Measurements from ENCODE around the gene NIN.
"Not testable (repeated sequence)": the region's sequence is repeated elsewhere in the genome, so short reads cannot be mapped to it uniquely, and the experiment has no call there.

Gene NIN

GRCh38 chr14:50819303-50819702 lies 11.7 kb downstream of the NIN start:
- DNase-seq: not testable (repeated sequence)

GRCh38 chr14:50816395-50817047 lies 14.4 kb downstream of the NIN start:
- peak; percentile 30 for DNase-seq

DNA sequence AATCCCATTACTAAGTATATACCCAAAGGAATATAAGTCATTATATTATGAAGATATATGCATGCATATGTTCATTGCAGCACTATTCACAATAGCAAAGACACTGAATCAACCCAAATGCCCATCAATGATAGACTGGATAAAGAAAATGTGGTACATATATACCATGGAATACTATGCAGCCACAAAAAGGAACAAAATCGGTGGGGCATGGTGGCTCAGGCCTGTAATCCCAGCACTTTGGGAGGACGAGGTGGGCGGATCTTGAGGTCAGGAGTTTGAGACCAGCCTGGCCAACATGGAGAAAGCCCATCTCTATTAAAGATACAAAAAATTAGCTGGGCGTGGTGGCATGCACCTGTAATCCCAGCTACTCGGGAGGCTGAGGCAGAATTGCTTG lies 15.4 kb downstream of the NIN start:
- DNase-seq: not testable (repeated sequence)

GRCh38 chr14:50815058-50815457 lies 15.9 kb downstream of the NIN start:
- DNase-seq: not testable (repeated sequence)

GRCh38 chr14:50814161-50814560 lies 16.8 kb downstream of the NIN start:
- no peak for DNase-seq

- DNase-seq: peak; percentile 78
Measured at GRCh38 chr14:50813544-50813863, 17.5 kb downstream of the NIN start.

GRCh38 chr14:50812856-50813543 lies 18.0 kb downstream of the NIN start:
- DNase-seq: no peak

DNA sequence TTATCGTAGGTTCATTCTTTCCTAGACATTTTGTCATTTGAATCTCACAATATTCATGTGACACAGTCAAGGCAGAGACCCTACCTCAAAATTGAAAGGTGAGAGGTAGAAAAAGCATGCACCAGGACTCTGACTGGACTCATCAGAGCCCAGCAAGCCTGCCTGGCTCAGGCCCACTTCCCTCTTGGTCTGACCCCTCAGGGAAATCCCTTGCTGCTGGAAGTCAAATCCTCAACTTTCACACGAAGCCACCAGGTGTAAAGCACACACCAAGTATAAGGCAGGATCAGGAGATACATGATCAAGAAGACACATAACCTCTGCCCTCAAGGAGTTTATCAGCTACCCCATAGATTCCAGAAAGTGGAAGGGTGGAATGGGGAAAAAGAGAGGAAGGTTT lies 18.8 kb downstream of the NIN start:
- DNase-seq: no peak

DNA sequence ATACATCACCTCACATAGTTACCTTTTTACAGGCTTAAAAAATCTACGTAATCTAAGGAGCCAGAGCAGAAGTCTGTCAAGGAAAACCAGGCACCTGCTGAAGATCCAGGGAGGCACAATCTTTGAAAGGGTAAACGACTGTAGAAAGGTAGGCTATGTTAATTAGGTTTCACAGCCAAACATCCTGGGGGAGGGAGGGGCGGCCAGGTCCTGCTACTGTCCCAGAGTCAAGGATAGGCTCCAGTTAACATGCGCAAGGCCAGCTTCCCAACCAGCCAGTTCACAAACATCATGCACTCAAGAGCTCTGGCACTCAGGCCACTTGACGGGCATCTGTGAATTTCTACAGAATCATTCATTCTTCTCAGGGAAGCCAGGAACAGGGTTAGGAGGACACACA lies 22.9 kb downstream of the NIN start:
- DNase-seq: no peak

DNA sequence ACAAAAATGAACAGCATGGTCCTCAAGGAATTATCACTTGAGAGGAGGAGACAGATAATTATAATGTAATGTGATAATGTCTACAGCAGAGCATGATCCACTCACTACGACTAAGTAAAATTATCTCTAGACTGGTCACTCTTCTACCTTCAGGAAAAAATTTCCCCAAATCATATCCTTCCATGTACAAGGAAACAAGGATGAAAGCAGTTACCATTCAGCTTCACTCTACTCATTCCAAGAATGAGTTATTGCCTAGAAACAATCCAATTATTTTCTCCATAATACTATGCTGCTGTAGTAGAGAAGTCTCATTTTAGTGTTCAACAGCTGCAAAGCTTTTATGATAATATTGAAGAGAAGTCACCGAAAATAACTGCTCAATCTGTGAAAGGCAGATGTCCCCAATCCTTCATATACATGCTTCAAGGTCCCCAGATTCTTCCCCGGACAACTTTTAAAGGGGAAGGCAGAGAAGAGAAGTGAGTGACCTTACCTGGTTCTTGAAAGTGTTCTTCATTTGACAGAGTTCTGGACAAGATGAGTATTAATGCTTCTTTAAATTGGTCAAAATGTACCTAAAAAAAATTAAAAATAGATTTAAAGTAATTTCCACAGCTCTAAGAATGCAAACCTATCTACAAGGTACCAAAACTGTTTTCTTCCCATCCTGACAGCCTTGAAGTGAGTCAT lies 24.6 kb downstream of the NIN start:
- DNase-seq: no peak

DNA sequence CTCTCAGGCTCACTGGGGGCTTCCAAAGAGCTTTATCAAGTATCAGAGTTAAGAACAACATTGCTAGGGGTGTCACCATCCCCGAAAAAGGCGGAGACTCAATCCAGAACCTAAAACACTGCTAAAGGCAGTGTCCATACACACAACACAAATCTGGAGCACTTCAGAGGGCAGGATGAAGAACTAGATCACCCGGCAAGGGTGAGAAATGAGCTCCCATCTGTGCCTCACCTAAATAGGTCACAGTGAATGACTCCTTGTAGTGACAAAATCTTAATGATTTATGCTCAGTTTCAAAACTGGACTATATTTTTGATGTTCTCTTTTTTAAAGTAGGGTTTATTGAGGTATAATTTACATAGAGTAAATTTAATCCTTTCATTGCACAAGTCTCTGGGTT lies 25.6 kb downstream of the NIN start:
- DNase-seq: no peak

GRCh38 chr14:50804181-50804721 lies 26.7 kb downstream of the NIN start:
- no peak for DNase-seq

DNA sequence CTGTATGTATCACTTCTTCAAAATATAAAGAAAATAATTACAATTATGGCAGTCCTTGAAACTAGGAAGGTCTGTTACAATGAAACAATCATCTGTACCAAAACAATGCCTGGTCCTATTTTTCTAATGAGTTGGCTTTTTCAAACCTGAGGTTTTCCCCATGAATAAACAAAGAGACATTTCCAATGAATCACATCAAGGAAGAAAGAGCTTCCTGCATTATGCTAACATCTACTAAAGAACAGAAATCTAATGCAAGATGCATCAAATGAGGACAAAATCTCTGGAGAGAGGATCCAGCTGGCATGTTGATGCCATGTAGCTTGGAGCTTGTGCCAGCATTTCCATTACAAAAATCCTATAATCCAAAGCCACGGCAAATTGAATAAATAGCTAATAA lies 29.3 kb downstream of the NIN start:
- no peak for DNase-seq

DNA sequence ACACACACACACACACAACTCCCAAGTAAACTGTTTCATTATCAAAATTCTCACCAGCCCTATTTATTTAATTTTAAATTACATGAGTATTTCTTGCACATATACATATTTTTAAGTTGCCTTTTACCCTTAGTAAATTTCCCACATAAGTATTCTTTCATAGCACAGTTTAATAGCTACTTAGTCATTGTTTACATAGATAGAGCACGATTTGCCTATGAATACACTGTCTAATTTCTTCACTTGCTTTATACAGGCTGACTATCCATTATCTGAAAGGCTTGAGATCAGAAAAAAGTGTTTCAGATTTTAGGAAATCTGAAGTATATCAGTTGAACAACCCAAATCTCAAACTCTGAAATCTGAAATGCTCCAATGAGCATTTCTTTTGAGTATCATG lies 30.9 kb downstream of the NIN start:
- DNase-seq: no peak

DNA sequence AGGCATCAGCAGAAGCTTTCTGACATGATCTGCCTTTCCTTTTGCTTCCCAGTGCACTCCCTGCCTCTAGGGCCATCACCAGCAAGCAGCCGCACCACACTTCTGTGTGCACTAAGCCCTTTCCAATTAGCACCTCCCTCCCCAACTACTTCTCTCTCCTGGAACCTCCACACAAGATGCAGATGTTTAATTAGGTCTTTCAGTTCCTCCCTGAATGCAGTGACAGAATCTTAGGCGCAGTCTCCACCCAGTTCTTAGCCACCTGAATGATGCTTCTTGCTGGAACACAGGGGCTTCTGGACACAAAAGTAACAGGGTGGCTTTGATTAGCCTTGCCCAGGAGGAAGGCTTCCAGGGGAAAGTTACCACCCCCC lies 32.9 kb downstream of the NIN start:
- DNase-seq: no peak

GRCh38 chr14:50797250-50798047 lies 33.5 kb downstream of the NIN start:
- no peak for DNase-seq

DNA sequence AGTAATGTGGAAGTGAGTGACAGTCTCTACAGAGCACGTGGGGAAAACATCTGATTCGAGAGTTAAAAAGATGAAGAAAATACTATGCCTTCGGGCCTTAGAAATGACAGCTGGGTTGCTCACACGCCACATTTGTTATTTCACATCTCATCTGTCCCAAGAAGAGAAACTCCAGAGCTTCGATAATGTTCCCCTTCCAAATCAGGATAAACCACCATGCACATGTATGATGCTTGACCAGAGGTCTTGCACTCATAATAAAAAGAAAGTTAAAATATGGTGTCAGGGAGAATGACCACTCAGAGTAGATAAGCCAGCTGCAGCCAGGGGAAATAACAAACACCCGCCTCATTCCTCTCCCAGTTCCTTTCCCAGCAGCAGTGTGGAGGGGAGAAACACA lies 34.6 kb downstream of the NIN start:
- no peak for DNase-seq

DNA sequence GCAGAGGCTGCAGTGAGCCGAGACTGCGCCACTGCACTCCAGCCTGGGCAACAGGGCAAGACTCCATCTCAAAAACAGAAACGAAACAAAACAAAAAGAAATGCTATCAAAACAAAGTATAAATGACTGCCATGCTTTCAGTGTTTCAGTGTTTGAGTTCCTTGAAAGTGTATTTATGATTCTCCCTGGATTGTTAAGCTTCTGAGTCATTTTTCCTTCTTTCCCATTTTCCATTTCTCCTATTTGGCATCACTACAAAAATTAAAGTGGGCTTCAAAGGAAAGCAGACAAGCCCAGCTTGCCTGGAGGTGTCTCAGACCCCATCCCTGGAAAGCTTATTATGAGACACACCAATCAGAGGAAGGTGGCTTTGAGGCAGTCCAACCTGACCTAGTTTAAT lies 35.1 kb downstream of the NIN start:
- DNase-seq: no peak

DNA sequence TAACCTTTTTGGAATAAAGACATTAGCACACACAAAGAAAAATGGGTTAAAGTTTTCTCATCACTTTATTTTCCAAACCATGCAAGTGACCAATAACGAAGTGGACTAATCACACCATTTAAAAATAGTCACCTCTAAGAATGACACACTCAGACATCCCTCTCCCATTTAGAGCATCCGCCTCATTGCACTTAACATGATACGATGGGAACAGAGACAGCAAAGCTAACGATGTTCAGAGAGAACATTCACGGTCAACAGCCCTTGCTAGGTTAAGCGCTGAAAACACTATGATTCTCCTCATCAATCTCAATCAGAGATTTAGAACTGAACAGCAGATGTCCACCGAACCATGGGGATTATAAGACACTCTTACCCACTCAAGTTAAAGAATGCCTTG lies 35.8 kb downstream of the NIN start:
- no peak for DNase-seq

GRCh38 chr14:50794068-50794645 lies 36.8 kb downstream of the NIN start:
- no peak for DNase-seq

GRCh38 chr14:50792634-50793068 lies 38.3 kb downstream of the NIN start:
- DNase-seq: no peak

- no peak for DNase-seq
Measured at GRCh38 chr14:50792051-50792477, 38.9 kb downstream of the NIN start.

DNA sequence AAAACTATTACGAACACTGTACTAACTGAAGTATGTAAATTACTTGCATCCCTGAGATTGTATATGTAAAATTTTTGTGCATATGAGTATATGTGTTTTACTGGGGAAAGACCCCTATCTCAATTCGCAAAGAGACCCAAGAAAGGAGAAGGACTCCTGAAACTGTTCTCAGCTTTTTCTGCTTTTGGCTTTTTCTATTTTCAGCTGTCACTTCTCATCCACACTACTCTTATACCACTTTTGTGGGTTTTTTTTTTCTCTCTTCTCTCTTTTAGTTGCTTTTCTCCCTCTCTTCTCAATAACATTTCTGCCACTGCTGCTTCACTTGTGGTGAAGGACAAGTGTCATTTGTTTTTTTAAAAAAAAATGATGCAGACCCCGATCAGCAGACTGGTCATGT lies 39.8 kb downstream of the NIN start:
- DNase-seq: no peak
